NCI-H1105 treated with DMSO at 0.1 percent for 48 hours (cell line): ENCODE data around the gene DZIP3.
"Not testable (repeated sequence)": the region's sequence is repeated elsewhere in the genome, so short reads cannot be mapped to it uniquely, and the experiment has no call there.

Experiments used
- DNase-seq: peaks from one replicate; lab custom pipeline; 2025; lab: John Stamatoyannopoulos, UW

DZIP3 gene

DNA sequence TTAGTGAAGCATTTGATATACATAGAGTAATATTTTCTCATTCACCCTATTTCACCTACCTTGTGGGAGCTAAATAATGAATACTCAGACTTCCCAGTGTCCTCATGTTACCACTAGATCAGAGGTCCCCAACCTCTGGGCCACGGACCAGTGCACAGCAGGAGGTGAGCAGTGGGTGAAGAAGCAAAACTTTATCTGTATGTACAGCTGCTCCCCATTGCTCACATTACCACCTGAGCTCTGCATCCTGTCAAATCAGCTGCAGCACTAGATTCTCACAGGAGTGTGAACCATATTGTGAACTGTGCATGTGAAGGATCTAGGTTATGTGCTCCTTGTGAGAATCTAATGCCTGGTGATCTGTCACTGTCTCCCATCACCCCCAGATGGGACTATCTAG is 88.3 kb downstream of the DZIP3 start:
- DNase-seq = no peak

DNA sequence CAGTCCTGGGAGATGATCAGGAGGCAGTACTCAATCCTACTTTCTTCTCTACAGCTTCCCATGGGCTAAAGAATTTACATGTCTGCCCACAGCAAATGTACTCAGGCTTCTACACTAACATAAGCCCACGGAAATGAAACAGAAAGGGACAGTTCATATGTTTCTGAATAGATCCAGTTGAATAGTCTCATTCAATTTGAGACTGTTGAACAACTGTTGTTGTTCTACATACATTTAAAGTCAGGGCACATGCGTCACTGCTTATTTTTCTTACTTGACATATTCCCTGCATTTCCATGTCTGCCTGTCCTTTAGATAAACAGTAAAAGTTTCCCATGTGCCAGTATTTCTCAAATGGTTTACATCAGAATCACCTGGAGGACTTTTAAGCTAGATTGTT is 102.8 kb downstream of the DZIP3 start:
- DNase-seq = not testable (repeated sequence)

DNA sequence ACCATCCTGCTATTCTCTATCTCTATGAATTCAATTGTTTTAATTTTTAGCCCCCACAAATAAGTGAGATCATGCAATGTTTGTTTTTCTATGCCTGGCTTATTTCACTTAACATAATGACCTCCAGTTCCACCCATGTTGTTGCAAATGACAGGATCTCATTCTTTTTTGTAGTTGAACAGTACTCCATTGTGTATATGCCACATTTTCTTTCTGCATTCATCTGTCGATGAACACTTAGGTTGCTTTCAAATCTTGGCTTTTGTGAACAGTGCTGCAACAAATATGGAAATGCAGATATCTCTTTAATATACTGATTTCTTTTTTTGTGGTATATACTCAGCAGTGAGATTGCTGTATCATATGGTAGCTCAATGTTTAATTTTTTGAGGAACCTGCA is 108.9 kb downstream of the DZIP3 start:
- DNase-seq = no peak

DNA sequence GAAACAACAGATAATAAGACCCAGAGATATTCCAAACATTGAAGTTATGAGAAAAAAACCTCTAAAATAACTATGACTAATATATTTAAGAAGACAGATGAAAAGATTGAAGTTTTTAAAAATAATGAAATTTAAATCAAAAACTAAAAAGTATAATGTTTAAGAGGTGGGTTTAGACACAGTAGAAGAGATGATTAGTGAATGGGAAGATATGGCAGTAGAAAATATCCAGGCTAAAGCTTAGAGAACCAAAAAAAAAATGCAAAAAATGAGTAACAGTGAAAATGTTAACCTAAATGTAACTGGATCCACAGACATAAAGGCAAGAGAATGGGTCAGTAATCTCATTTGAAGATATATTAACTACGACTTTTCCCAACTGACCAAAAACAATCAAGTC is 115.5 kb downstream of the DZIP3 start:
- no peak for DNase-seq

DNA sequence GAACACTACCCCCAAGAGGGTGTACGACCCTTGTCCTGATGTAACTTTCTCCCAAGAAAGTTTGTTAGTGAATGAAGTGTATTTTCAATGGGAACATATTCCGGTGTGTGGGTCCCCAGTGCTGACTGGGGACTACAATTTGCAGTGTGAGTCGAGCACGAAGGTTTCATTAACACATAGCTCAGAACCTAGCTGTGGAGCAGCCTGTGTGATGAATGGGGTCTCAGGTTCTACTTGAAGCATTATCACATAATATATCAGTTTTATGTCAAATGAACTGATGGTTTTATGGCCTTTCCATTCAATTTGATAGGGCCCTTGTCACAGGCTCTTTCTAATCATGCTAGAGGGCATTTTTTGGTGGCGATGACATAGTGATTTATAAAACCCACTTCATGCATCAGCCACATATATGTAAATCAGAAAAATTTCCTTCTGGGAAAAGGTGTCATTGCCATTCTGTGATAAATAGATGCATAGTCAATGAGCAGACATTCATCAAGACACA is 123.5 kb downstream of the DZIP3 start:
- DNase-seq = no peak

DNA sequence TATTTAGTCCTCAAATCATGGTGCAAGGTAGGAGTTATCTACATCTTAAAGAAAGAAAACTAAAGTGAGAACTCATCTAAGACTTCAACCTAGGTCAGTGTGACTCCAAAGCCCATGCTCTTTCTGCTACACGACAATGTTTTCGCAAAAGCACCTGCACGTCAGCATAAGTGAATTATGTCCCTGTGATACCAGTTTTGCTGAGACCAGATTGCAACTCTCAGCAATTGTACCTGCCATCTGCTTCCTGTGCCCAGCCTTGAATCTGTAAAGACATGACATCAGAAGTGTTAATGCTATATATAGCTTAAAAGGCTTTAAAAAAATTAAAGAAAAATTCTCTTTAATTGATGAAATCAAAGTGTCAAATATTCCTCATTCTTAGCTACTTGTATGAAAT is 124.3 kb downstream of the DZIP3 start:
- DNase-seq = no peak

DNA sequence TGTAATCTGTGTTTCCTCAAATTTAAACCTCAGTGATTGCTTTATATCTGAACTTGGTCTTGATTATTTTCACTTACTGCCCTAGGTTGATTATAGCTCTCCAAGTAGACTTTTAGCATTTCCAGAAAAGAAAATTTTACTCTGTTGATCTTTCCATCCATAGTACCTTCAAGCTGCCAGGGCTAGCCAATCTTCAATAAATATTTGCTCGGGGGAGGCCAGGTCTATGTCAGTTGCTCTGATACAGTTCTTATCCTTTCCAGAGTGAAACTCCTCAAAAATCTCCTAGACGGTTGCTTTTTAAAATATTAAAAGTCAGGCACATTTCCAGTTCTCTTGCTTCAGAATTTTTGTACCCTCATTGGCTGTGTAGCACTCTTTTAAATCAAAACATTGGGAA is 128.9 kb downstream of the DZIP3 start:
- DNase-seq = no peak

DNA sequence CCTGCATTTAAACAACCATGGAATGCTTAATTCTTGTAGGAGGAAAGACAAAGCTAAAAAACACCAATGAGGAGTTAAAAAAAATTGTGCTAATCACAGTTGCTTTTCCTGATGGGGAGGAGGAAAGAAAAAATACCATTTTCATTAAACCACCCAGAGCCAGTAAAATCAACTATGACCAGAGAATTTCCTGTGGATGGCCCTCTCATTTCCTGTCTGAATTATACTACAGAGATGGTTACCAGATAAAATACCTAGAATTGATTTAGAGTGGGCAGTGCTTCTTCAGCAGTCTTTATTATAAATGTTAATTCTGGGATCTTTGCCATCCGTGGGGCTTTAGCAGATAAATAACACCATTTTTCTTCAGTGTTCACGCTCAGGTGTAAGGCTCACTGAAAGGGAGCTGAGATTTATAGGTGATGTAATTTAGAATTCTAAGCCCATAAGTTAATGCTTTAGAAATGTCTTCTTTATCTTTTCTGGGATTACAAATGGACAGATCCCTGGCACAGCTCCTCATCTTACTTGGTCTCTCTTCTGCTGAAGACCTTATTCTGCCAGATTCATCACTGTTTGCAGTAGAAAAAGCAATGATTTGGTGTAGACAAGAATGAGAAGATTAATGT is 129.8 kb downstream of the DZIP3 start:
- no peak for DNase-seq

DNA sequence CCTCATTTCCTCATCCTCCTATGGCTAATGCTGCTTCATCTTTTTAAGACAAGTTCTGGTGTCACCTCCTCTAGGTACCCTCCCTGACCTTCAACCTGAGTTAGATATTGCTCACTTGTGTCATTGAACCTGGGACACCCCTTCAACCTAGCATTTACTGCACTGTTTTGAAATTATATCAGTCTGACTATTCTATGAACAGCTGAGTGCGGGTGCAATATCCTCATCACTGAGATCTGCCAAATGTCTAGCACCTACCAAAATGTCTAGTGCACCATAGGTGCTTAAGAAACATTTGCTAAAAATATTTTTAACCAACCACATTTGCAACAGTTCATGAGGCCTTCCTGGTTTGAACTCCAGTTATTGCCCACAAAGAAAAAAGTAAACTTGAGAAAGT is 133.2 kb downstream of the DZIP3 start:
- DNase-seq = no peak

DNA sequence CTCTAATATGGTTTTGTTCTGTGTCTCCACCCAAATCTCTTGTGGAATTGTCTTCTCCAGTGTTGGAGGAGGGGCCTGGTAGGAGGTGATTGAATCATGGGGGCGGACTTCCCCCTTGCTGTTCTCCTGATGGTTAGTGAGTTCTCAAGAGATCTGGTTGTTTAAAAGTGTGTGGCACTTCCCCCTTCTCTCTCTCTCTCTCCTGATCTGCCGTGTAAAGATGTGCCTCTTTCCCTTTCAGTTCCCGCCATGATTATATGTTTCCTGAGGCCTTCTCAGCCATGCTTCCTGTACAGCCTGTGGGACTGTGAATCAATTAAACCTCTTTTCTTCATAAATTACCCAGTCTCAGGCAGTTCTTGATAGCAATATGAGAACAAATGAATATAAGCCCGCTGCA is 134.6 kb downstream of the DZIP3 start:
- DNase-seq = no peak

DNA sequence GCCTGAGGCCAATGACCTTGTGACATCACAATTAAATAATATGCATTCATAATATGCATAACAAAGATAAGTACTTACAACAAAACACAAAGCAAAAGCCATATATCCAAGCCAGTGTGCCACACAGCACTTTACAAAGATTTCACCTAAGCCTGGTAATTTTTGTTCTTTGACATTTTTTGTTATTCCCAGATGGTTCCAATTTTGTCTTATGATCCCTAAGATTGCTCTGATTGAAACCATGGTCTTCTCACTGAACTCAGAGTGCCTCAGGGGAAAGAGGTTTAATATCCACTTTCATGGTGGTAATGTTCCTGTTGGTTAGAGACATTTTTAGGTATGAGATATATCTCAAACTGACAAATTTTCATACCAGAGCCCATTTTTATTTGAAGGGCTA is 138.6 kb downstream of the DZIP3 start:
- DNase-seq = no peak

DNA sequence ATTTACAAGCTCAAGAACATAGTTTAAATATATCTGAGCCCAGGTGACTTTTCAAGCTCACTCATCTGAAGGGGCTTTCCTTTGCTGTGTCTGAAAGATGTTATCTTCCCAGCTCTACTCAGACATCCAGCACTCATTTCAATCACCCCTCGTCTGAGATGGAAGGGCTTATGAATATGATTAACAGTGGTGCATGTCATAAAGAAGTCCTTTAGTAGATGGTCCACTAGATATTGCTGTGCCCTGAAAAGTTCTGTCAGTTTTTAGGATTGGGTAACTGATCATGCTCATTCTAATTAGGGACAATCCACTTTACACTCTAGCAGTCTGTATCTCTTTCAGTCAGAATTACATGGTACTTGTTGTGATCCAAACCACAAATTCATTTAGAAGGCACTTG is 139.4 kb downstream of the DZIP3 start:
- no peak for DNase-seq

DNA sequence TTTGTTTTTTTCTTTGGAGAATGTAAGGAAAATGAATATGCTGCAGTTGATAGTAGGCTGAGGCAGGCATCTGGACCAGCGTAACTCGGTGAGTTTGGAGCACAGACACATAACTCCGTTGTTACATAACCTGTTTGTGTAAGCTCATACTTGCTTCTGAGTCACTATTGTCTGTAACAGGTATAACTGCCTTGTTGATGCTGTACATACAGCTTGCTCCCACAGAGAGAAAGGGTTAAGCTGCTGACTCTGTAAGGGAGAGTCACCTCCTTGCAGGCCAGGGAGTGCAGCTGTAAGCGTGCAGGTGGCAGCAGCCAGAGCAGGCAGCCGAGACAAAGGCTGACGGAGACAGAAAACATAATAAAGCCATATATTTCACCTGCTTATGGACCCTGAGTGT is 147.3 kb downstream of the DZIP3 start:
- no peak for DNase-seq

DNA sequence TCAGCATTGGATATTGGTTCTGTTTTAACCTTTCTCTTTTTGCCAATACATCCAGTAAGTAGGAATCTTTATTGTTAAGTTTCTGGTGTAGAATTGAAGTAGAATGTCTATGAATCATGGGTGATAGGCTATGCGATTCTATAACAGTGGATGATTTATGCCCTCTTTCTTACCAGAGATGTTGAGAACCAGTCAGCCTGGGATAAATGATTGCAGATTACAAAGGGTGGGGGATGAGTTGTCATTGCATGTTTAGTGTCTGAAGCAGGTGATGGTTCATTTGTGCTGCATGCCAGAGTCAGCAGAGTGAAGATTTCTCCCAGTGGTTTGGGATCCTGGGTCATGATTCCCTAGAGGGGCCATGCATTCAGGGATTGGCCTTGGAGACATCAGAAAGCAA is 153.4 kb downstream of the DZIP3 start:
- no peak for DNase-seq
